DOHH2 (cell line): Measurements from ENCODE around the gene GRK7.

ENCODE experiments used
- H3F3A ChIP-seq: fragments of 200-600 bp; sonication (generic), shearing (Covaris generic); 2 replicates; pipeline ENCODE4 v1.6.0; 2016; ENCODE audit warnings: antibody characterized with exemption, mild to moderate bottlenecking; ENCODE audit not compliant: control insufficient read depth, insufficient read depth
- H3K27ac ChIP-seq: fragments of 200-600 bp; sonication (generic); 2 replicates; pipeline ENCODE4 v1.5.1; 2014; ENCODE audit warnings: low read depth, mild to moderate bottlenecking, low read length, moderate library complexity
- H3K27me3 ChIP-seq: fragments of 200-600 bp; sonication (generic); 2 replicates; pipeline ENCODE4 v1.6.1; 2014; ENCODE audit warnings: mild to moderate bottlenecking, low read length, mixed read lengths; ENCODE audit not compliant: control insufficient read depth
- H3K36me3 ChIP-seq: fragments of 200-600 bp; sonication (generic); 2 replicates; pipeline ENCODE4 v1.6.1; 2014; ENCODE audit warnings: mild to moderate bottlenecking, low read length, moderate library complexity, mixed read lengths; ENCODE audit not compliant: control insufficient read depth
- H3K4me1 ChIP-seq: fragments of 200-600 bp; sonication (generic); 2 replicates; pipeline ENCODE4 v1.6.1; 2014; ENCODE audit warnings: mild to moderate bottlenecking, low read length, mixed read lengths; ENCODE audit not compliant: control insufficient read depth
- H3K4me2 ChIP-seq: fragments of 200-600 bp; sonication (generic); 2 replicates; pipeline ENCODE4 v1.6.0; 2014; ENCODE audit warnings: mild to moderate bottlenecking, low read length, moderate library complexity
- H3K4me3 ChIP-seq: fragments of 200-600 bp; sonication (generic); 2 replicates; pipeline ENCODE4 v1.5.1; 2014; ENCODE audit warnings: mild to moderate bottlenecking, low read length, mixed read lengths
- H3K79me2 ChIP-seq: fragments of 200-600 bp; sonication (generic); 2 replicates; pipeline ENCODE4 v1.6.1; 2014; ENCODE audit warnings: mild to moderate bottlenecking, low read length, mixed read lengths; ENCODE audit not compliant: control insufficient read depth
- H3K9me2 ChIP-seq: fragments of 200-600 bp; sonication (generic); replicated peaks from 2 replicates; pipeline ENCODE4 v1.6.1; 2014; ENCODE audit warnings: mild to moderate bottlenecking, low read length, mixed read lengths; ENCODE audit not compliant: control insufficient read depth
- H3K9me3 ChIP-seq: fragments of 200-600 bp; sonication (generic); 2 replicates; pipeline ENCODE4 v1.6.1; 2014; ENCODE audit warnings: antibody characterized with exemption, low read length, mixed read lengths; ENCODE audit not compliant: control insufficient read depth, insufficient read depth
- H4K20me1 ChIP-seq: fragments of 200-600 bp; sonication (generic); 2 replicates; pipeline ENCODE4 v1.6.0; 2014; ENCODE audit warnings: low read depth, mild to moderate bottlenecking, antibody characterized with exemption, low read length, moderate library complexity; ENCODE audit not compliant: control insufficient read depth, insufficient read depth
- CTCF ChIP-seq: fragments of 200-600 bp; sonication (generic); IDR thresholded peaks from one replicate; pipeline ENCODE4 v1.5.1; 2014; ENCODE audit warnings: antibody characterized with exemption, mild to moderate bottlenecking, low read depth, low read length; ENCODE audit not compliant: poor library complexity, severe bottlenecking
- EZH2phosphoT487 ChIP-seq: fragments of 200-600 bp; sonication (generic); IDR thresholded peaks from 2 replicates; pipeline ENCODE4 v1.6.1; 2017; ENCODE audit warnings: borderline replicate concordance, mild to moderate bottlenecking, antibody characterized with exemption, low read length, moderate library complexity, mixed read lengths

GRK7 gene

GRCh38 chr3:141796889-141797781, 33.9 kb downstream of the GRK7 start:
- no peaks in the 10 kb centered on the region for H4K20me1 ChIP-seq
- H3K27me3 ChIP-seq = no peaks in the 10 kb centered on the region
- peak overlapping the region; percentile 85 for H3K4me2 ChIP-seq
- H3F3A ChIP-seq = peaks cover 6% of the 10 kb centered on the region; the same call in 1 of the 2 replicates
- H3K9me3 ChIP-seq = no peaks in the 10 kb centered on the region
- H3K79me2 ChIP-seq = no peaks in the 10 kb centered on the region
- TF ChIP-seq CTCF (no peak), EZH2phosphoT487 (no peak)
- peak overlapping the region; percentile 56 for H3K27ac ChIP-seq
- peaks cover 29% of the 10 kb centered on the region for H3K4me1 ChIP-seq
- no peaks in the 10 kb centered on the region for H3K36me3 ChIP-seq
- peak overlapping the region; percentile 76 for H3K4me3 ChIP-seq
- no peaks in the 10 kb centered on the region for H3K9me2 ChIP-seq

- H3K4me3 ChIP-seq = peak overlapping the region; percentile 76
- no peaks in the 10 kb centered on the region for H3K36me3 ChIP-seq
- peak overlapping the region; percentile 56 for H3K27ac ChIP-seq
- H3F3A ChIP-seq = peaks cover 6% of the 10 kb centered on the region; the same call in 1 of the 2 replicates
- no peaks in the 10 kb centered on the region for H3K79me2 ChIP-seq
- peak overlapping the region; percentile 85 for H3K4me2 ChIP-seq
- H3K4me1 ChIP-seq = peaks cover 29% of the 10 kb centered on the region
- TF ChIP-seq CTCF = no peak
- no peak for TF ChIP-seq EZH2phosphoT487
- no peaks in the 10 kb centered on the region for H4K20me1 ChIP-seq
- H3K27me3 ChIP-seq = no peaks in the 10 kb centered on the region
- no peaks in the 10 kb centered on the region for H3K9me2 ChIP-seq
- H3K9me3 ChIP-seq = no peaks in the 10 kb centered on the region
These were observed 34.7 kb downstream of the GRK7 start for GRCh38 chr3:141797819-141798447.

GRCh38 chr3:141798448-141798845, 35.2 kb downstream of the GRK7 start:
- Histone ChIP-seq H3F3A (peaks cover 6% of the 10 kb centered on the region; the same call in 1 of the 2 replicates), H4K20me1 (no peaks in the 10 kb centered on the region), H3K4me2 (no peak overlapping the region), H3K27me3 (no peaks in the 10 kb centered on the region), H3K9me2 (no peaks in the 10 kb centered on the region), H3K4me3 (no peak overlapping the region), H3K36me3 (no peaks in the 10 kb centered on the region), H3K4me1 (peaks cover 29% of the 10 kb centered on the region), H3K9me3 (no peaks in the 10 kb centered on the region), H3K27ac (no peak overlapping the region), H3K79me2 (no peaks in the 10 kb centered on the region)
- TF ChIP-seq CTCF (no peak), EZH2phosphoT487 (no peak)
